ENCODE measurements around the gene TXLNB.
"Not testable (repeated sequence)": the region's sequence is repeated elsewhere in the genome, so short reads cannot be mapped to it uniquely, and the experiment has no call there.

The TXLNB gene

GRCh38 chr6:139311831-139312230, 20.0 kb upstream of the TXLNB start:
- DNase-seq (ENCODE audit: low spot score) = no peak

- no peak for DNase-seq (ENCODE audit: low spot score)
Measured at GRCh38 chr6:139308936-139309603, 17.3 kb upstream of the TXLNB start.

- DNase-seq (ENCODE audit: low spot score) = no peak
Measured at GRCh38 chr6:139308286-139308916, 16.6 kb upstream of the TXLNB start.

- no peak for DNase-seq (ENCODE audit: low spot score)
Measured at GRCh38 chr6:139306291-139306981, 14.6 kb upstream of the TXLNB start.

- DNase-seq (ENCODE audit: low spot score) = no peak
Measured at GRCh38 chr6:139303185-139303584, 11.4 kb upstream of the TXLNB start.

GRCh38 chr6:139297921-139298320, 6.1 kb upstream of the TXLNB start:
- DNase-seq (ENCODE audit: low spot score) = no peak

- peak; percentile 5 for DNase-seq (ENCODE audit: low spot score)
Measured at GRCh38 chr6:139296927-139297326, 5.1 kb upstream of the TXLNB start.

- no peak for DNase-seq (ENCODE audit: low spot score)
Measured at GRCh38 chr6:139295901-139296300, 4.1 kb upstream of the TXLNB start.

- DNase-seq (ENCODE audit: low spot score) = no peak
Measured at GRCh38 chr6:139294090-139294489, 2.3 kb upstream of the TXLNB start.

GRCh38 chr6:139293230-139293629, 1.4 kb upstream of the TXLNB start:
- DNase-seq (ENCODE audit: low spot score) = not testable (repeated sequence)

- no peak for DNase-seq (ENCODE audit: low spot score)
Measured at GRCh38 chr6:139290787-139291311, 949 bp downstream of the TXLNB start.

GRCh38 chr6:139289233-139289632, 2.6 kb downstream of the TXLNB start:
- DNase-seq (ENCODE audit: low spot score) = no peak

GRCh38 chr6:139288496-139289040, 3.2 kb downstream of the TXLNB start:
- DNase-seq (ENCODE audit: low spot score) = no peak

GRCh38 chr6:139287868-139288267, 3.9 kb downstream of the TXLNB start:
- no peak for DNase-seq (ENCODE audit: low spot score)

- DNase-seq (ENCODE audit: low spot score) = not testable (repeated sequence)
Measured at GRCh38 chr6:139286438-139286837, 5.4 kb downstream of the TXLNB start.

GRCh38 chr6:139285590-139285989, 6.2 kb downstream of the TXLNB start:
- DNase-seq (ENCODE audit: low spot score) = no peak

GRCh38 chr6:139284789-139285188, 7.0 kb downstream of the TXLNB start:
- DNase-seq (ENCODE audit: low spot score) = no peak

GRCh38 chr6:139282684-139283083, 9.1 kb downstream of the TXLNB start:
- no peak for DNase-seq (ENCODE audit: low spot score)

GRCh38 chr6:139278190-139278589, 13.6 kb downstream of the TXLNB start:
- DNase-seq (ENCODE audit: low spot score) = no peak

GRCh38 chr6:139277587-139277986, 14.2 kb downstream of the TXLNB start:
- no peak for DNase-seq (ENCODE audit: low spot score)

- DNase-seq (ENCODE audit: low spot score) = no peak
Measured at GRCh38 chr6:139277161-139277560, 14.6 kb downstream of the TXLNB start.

GRCh38 chr6:139275279-139276055, 16.3 kb downstream of the TXLNB start:
- DNase-seq (ENCODE audit: low spot score) = no peak

All from SW480 (cell line).